Hippocampal formation (tissue), 2 donors: ENCODE results near the gene FBXL7.

ENCODE experiments used
- DNase-seq, 2 donors: peaks; one replicate each; lab custom pipeline; 2025; lab: John Stamatoyannopoulos, UW

Gene FBXL7

DNA sequence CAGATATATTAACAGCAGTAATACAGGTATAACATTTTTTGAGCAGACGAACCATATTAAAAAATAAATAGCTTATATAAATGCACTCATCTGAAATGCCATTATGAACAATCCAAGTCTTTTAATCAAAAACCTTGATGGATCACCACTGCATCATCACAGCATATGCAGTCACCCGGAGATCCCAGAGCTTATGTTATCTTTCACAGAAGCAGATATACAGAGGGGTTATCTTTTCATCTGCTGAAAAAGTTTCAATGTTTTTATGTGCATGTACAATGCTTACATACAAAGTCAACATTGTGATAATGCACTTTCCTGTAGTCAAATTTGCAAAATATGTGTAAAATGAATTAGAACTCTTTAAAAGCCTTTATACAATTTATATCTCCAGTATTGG is 211.9 kb downstream of the FBXL7 start:
- no peak for DNase-seq

GRCh38 chr5:15715535-15715934 is 215.6 kb downstream of the FBXL7 start:
- DNase-seq, result no peak

DNA sequence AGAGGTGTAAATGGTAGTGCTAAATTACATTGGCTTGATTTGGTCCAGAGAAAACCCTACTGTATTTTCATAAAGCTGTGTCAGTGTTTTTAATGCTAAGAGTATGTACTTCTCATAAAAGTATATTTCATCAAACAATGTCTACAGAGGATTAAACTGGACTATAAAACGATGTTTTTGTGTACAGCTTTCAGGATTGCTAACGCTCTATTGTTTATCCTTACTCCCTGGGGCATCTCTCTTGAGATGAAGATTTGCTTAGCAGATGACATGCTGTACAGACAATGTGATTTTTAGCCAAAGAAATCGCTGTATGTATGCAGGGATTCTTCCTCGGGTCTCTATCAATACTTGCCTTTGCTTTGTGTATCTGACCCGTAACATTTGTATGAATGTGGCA is 216.0 kb downstream of the FBXL7 start:
- no peak for DNase-seq

- no peak for DNase-seq
Observed at GRCh38 chr5:15717001-15717400, 217.0 kb downstream of the FBXL7 start.

- no peak for DNase-seq
Observed at GRCh38 chr5:15718421-15719179, 218.6 kb downstream of the FBXL7 start.

- no peak for DNase-seq
Observed at GRCh38 chr5:15719784-15720183, 219.8 kb downstream of the FBXL7 start.

GRCh38 chr5:15720515-15720914 is 220.5 kb downstream of the FBXL7 start:
- DNase-seq, result no peak

DNA sequence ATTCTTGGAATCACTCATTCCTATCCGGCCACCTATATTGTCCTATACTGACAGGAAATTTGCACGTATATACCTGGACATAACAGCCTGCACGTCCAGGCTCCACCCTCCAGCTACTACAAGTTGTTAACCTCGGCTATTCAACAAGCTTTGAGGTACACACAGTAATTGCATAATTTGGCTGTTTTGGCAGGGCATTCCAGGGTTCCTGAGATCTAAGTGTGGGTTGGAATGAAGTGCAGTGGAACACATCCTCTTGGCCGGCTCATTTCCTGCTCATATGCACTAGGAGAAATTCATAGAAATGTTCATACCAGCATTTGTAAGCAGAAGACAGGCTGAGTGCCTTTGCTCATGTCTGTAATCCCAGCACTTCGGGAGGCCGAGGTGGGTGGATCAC is 222.3 kb downstream of the FBXL7 start:
- DNase-seq, result no peak

GRCh38 chr5:15727375-15727774 is 227.4 kb downstream of the FBXL7 start:
- no peak for DNase-seq

DNA sequence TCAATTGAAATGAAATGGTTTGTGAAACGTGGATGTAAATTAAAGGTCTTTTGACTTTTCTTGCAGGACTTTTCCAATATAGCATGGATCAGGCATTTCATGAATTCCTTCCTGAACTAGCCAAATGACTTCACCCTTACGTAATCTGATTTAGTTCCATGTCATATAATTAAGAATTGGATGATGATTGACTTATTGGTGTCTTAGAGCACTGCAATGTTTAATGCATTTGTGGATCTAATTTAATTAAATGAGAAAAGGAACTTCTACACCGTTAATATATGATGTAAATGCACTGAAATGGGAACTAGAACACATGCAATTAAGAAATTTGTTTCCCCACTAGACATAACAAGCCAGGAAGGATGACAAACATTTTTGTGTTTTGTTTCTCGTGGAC is 228.8 kb downstream of the FBXL7 start:
- no peak for DNase-seq

- DNase-seq, result no peak
Observed at GRCh38 chr5:15731699-15732098, 231.7 kb downstream of the FBXL7 start.

DNA sequence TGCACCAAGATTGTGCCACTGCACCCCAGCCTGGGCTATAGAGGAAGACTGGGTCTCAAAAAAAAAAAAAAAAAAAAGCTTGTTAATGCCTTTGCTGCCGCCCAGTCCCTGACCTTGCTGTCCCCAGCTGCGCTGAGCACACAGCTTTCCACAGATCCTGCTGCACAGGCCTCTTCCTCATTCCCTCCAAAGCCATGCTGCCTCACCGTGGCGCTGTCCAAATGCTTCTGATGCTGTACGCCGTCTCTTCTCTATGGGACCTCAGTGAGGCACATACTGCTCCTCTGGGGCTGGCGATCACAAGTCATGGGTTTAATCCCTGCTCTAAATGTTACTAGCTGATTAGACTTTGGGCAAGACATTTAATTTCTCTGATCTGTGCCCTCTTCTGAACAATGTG is 234.1 kb downstream of the FBXL7 start:
- DNase-seq, result no peak

DNA sequence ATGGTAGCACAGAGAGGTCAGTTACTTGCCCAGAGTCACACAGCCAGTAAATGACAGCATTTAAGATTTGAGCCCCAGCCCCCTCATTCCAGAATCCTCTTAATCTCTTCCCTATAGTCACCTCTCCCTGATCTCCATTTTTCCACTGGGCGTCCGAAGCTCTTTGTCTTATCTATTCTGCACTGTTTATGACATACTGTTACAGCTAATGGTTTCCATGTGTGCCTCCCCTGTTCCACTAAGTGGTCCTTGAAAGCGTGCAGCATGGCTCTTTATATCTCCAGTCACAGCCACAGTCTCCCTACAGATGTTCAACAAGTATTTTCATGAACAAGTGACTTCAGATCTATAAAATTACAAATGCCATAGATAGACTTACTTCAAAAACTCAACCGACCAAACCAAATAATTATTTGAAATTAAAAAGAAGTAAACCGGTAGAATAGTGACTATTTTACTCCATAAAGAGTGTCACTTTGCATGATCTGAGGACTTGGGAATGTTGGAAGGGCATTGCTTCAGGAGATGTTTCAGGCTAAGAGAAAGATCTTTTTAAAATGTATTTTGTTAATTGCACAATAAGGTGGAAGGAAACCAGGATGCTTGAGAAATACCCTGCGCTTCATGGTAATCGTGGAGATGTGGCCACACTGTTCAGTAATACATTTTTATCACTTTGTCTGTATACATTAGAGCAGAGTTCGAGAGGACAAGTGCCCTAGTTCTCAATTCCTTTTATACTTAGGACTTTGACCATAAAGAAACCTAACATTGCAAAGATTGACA is 237.2 kb downstream of the FBXL7 start:
- DNase-seq, result no peak

- no peak for DNase-seq
Observed at GRCh38 chr5:15737871-15738664, 238.1 kb downstream of the FBXL7 start.

DNA sequence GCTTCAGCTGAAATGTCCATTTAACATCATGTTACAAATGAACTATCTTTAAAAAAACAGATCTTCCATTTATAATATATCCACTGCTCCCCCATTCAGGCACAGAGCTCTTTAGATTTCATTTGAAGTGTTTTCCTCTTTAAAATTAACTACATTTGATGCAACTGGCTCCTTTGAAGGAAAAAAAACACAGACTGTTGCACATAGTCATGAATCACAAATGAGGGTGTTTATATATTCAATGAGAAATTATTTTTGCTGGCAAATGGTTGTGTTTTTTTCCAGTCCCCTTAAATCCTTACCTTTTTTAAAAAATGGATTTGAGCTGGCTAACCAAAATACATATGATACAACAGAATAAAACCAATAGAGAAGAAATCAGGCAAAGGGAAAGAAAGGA is 240.4 kb downstream of the FBXL7 start:
- DNase-seq, result no peak

GRCh38 chr5:15741591-15741990 is 241.6 kb downstream of the FBXL7 start:
- DNase-seq, result no peak

GRCh38 chr5:15746833-15747232 is 246.9 kb downstream of the FBXL7 start:
- DNase-seq, result no peak

GRCh38 chr5:15748266-15748665 is 248.3 kb downstream of the FBXL7 start:
- DNase-seq, result no peak

DNA sequence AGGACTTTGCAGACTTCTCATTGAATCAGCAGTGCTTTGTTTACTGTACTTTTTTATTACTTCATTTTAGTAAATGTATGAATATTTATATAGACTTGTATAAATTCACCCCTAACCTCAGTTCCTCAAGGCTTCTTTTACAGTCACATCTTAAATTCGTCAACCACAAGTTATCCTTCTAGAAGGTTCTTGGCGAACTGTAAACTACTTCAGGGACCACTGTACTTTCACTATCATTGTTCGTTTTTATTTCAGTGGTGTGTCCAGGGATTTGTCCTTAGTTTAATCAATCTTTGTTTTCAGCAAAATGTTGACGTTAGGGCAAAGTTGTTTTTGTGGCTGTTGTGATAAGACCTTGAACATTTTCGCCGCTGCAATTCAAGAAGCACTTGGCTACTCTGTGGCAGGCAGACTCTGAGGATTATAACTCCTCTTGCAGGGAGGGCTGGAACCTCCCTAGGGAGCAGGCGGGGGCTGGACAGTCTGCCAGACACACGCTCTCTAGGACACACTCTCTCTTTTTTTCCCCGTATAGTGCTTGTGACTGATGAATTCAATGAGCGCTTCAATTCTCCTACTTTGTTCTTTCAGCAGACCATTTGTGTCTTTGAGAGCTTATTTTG is 252.8 kb downstream of the FBXL7 start:
- peak in 1 of 2 donors; percentile 20 for DNase-seq

DNA sequence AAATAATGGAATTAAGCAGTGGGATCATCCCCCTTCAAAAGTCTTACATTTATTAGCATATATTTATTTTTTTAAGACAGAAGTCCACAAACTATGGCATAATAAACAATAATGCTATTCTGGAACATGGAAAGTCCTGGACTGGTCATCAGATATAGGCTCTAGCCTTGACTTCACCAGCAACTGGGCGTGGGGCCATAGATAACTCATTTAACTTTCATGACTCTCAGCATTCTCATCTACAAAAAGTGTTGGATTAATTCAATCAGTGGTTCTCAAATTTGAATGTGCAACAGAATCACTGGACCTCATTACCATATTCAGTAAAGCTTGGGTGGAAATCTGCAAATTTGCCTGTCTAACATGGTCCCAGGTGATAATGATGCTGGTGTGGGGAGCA is 253.8 kb downstream of the FBXL7 start:
- no peak for DNase-seq

DNA sequence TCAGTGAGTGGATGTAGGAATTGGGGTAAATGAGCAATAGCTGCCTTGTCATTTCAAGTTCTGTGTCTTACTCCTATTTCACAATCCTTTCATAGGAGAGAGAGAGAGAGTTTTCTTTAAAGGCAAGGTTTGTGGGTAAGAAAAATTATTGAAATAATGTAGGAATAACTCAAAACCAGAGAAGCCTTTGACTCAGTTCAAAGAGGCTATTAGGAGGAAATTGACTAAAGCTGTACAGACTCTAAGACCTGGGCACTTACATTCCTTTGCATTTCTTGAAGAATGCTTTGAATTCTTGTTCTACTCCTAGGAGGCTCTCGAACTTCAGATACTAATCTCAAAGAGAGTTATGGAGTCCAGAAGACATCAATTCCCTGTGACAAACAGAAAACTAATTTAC is 257.1 kb downstream of the FBXL7 start:
- DNase-seq, result no peak

GRCh38 chr5:15757619-15758018 is 257.6 kb downstream of the FBXL7 start:
- no peak for DNase-seq
